ENCODE measurements around the gene PPP1R27. TPM values are rescaled to one million over a fixed set of nuclear protein-coding genes. Genes with fewer than 3 reads are reported as not detected.

PPP1R27 gene
- total RNA-seq, 2 donors from 2014 or later: not detected

- Mint-ChIP-seq H3K4me3 (no peak overlapping the region), H3K27me3 (ENCODE audit: insufficient read depth) (peaks cover 7% of the 10 kb centered on the region), H3K9me3 (no peaks in the 10 kb centered on the region), H3K4me1 (no peaks in the 10 kb centered on the region), H3K36me3 (ENCODE audit: low read depth) (peaks cover 2% of the 10 kb centered on the region), H3K27ac (no peak overlapping the region)
- no peak for DNase-seq
- no peak overlapping the region for H3K27ac ChIP-seq (ENCODE audit: low read depth, low read length)
- H3K4me1 ChIP-seq (ENCODE audit: control insufficient read depth, insufficient read depth, low read length): no peaks in the 10 kb centered on the region
- H3K9me3 ChIP-seq (ENCODE audit: control insufficient read depth, low read length): no peaks in the 10 kb centered on the region
- H3K27me3 ChIP-seq (ENCODE audit: control insufficient read depth, insufficient read depth, low read length, poor library complexity, severe bottlenecking): no peaks in the 10 kb centered on the region
- WGBS, 2 experiments (ENCODE audit: insufficient coverage in 1 of 2, insufficient read length in 1 of 2): 59 to 79% methylated on average over 5 to 7 of the region's 7 CpGs
- H3K36me3 ChIP-seq (ENCODE audit: control insufficient read depth, insufficient read depth, low read length): no peaks in the 10 kb centered on the region
- H3K9ac ChIP-seq (ENCODE audit: extremely low read depth, low read length, poor library complexity, severe bottlenecking): no peak overlapping the region
- TF ChIP-seq CTCF (conservative IDR thresholded peaks at IDR 0.05): no peak
- no peak overlapping the region for H3K4me3 ChIP-seq (ENCODE audit: low read length)
These were observed 17.1 kb downstream of the PPP1R27 start for GRCh38 chr17:81817758-81818147.

- Mint-ChIP-seq H3K9me3 (no peaks in the 10 kb centered on the region), H3K27ac (no peak overlapping the region), H3K4me3 (no peak overlapping the region), H3K36me3 (ENCODE audit: low read depth) (no peaks in the 10 kb centered on the region), H3K4me1 (no peaks in the 10 kb centered on the region), H3K27me3 (ENCODE audit: insufficient read depth) (peaks cover 7% of the 10 kb centered on the region)
- Histone ChIP-seq H3K36me3 (ENCODE audit: control insufficient read depth, insufficient read depth, low read length) (no peaks in the 10 kb centered on the region), H3K9me3 (ENCODE audit: control insufficient read depth, low read length) (no peaks in the 10 kb centered on the region), H3K4me3 (ENCODE audit: low read length) (no peak overlapping the region), H3K9ac (ENCODE audit: extremely low read depth, low read length, poor library complexity, severe bottlenecking) (no peak overlapping the region), H3K4me1 (ENCODE audit: control insufficient read depth, insufficient read depth, low read length) (no peaks in the 10 kb centered on the region), H3K27me3 (ENCODE audit: control insufficient read depth, insufficient read depth, low read length, poor library complexity, severe bottlenecking) (no peaks in the 10 kb centered on the region), H3K27ac (ENCODE audit: low read depth, low read length) (no peak overlapping the region)
- 86% methylated on average over 1 of the region's 2 CpGs; no CpG with 5 or more reads in 1 of the 2 experiments for WGBS, 2 experiments (ENCODE audit: insufficient coverage in 1 of 2, insufficient read length in 1 of 2)
- DNase-seq: no peak
- TF ChIP-seq CTCF (conservative IDR thresholded peaks at IDR 0.05): no peak
These were observed 19.2 kb downstream of the PPP1R27 start for GRCh38 chr17:81815646-81815986.

GRCh38 chr17:81814748-81815645, 19.9 kb downstream of the PPP1R27 start:
- Histone ChIP-seq H3K36me3 (ENCODE audit: control insufficient read depth, insufficient read depth, low read length) (no peaks in the 10 kb centered on the region), H3K9me3 (ENCODE audit: control insufficient read depth, low read length) (no peaks in the 10 kb centered on the region), H3K9ac (ENCODE audit: extremely low read depth, low read length, poor library complexity, severe bottlenecking) (no peak overlapping the region), H3K27me3 (ENCODE audit: control insufficient read depth, insufficient read depth, low read length, poor library complexity, severe bottlenecking) (no peaks in the 10 kb centered on the region), H3K4me1 (ENCODE audit: control insufficient read depth, insufficient read depth, low read length) (no peaks in the 10 kb centered on the region), H3K27ac (ENCODE audit: low read depth, low read length) (no peak overlapping the region), H3K4me3 (ENCODE audit: low read length) (no peak overlapping the region)
- no peak for DNase-seq
- H3K27me3 Mint-ChIP-seq (ENCODE audit: insufficient read depth): peaks cover 7% of the 10 kb centered on the region
- H3K36me3 Mint-ChIP-seq (ENCODE audit: low read depth): no peaks in the 10 kb centered on the region
- H3K9me3 Mint-ChIP-seq: no peaks in the 10 kb centered on the region
- no peaks in the 10 kb centered on the region for H3K4me1 Mint-ChIP-seq
- 87 to 95% methylated on average over 15 to 22 of the region's 24 CpGs for WGBS, 2 experiments (ENCODE audit: insufficient coverage in 1 of 2, insufficient read length in 1 of 2)
- H3K27ac Mint-ChIP-seq: no peak overlapping the region
- H3K4me3 Mint-ChIP-seq: no peak overlapping the region
- no peak for TF ChIP-seq CTCF (conservative IDR thresholded peaks at IDR 0.05)
